PC-9 (cell line): ENCODE measurements around the gene ARFRP1.

Experiments
- CTCF ChIP-seq: fragments of 200-600 bp; sonication (generic); conservative IDR thresholded peaks from 2 replicates; pipeline ENCODE4 v1.6.1; 2017; ENCODE audit warnings: mixed run types, antibody characterized with exemption, mild to moderate bottlenecking, moderate library complexity
- EZH2 ChIP-seq: fragments of 200-600 bp; sonication (generic); IDR thresholded peaks from 2 replicates; pipeline ENCODE4 v1.8.0; 2017; ENCODE audit warnings: antibody characterized with exemption, low read depth

GRCh38 chr20:63706027-63706695 is 1.6 kb downstream of the ARFRP1 start:
- no peak for TF ChIP-seq CTCF
- no peak for TF ChIP-seq EZH2
